Measurements from ENCODE around the gene IFT81.

GRCh38 chr12:110104188-110105094 lies 19.7 kb upstream of the IFT81 start:
- TF ChIP-seq YY1 (IDR thresholded peaks at IDR 0.05; ENCODE audit: insufficient read depth, insufficient read length) (no peak), ZNF274 (IDR thresholded peaks at IDR 0.05; ENCODE audit: low read depth, low read length) (no peak)
